ENCODE measurements around the gene RMC1. TPM values are rescaled to one million over a fixed set of nuclear protein-coding genes. Genes with fewer than 3 reads are reported as not detected.
"Not testable (repeated sequence)": the region's sequence is repeated elsewhere in the genome, so short reads cannot be mapped to it uniquely, and the experiment has no call there.

Gene RMC1
- total RNA-seq, 2 donors from 2014 or later = 16.8 to 27.5 TPM

DNA sequence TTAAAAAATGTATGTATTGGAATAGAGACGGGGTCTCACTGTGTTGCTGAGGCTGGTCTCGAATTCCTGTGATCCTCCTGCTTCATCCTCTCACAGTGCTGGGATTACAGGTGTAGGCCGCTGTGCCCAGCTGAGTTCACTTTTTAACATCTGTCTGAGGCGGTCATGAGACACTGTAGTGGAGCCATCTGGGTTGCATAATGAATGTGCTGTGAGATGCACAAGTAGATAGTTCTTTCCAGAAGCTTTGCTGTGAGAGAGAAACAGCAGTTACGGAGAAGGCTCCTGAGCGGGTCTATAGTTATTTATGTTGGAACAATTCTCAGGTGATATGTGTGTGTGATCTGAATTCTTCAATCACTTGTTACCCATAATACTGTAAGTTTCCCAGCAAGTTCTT, 3.1 kb downstream of the RMC1 start:
- Histone ChIP-seq H3K4me3 (no peak overlapping the region), H3K27ac (no peak overlapping the region), H3K36me3 (peaks cover 6% of the 10 kb centered on the region), H3K27me3 (replicated peaks; ENCODE audit: insufficient read depth) (no peaks in the 10 kb centered on the region), H3K9me3 (no peaks in the 10 kb centered on the region), H3K4me1 (ENCODE audit: control insufficient read depth in 1 of 2, low read depth in 2 of 2) (peaks cover 6 to 25% of the 10 kb centered on the region in 2 donors)
- no peak for TF ChIP-seq CTCF (IDR thresholded peaks at IDR 0.05)
- ATAC-seq (ENCODE audit: insufficient number of reproducible peaks, low FRiP score, low read depth) (no peak), DNase-seq (ENCODE audit: low spot score) (no peak)

DNA sequence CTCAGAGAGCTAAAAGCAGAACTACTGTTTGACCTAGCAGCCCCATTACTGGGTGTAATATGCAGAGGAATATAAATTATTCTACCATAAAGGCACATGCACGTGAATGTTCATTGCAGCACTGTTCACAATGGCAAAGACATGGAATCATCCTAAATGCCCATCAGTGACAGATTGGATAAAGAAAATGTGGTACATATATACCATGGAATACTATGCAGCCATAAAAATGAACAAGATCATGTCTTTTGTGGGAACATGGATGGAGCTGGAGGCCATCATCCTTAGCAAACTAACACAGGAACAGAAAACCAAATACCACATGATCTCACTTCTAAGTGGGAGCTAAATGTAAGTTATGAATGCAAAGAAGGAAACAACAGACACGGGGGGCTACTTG, 7.6 kb downstream of the RMC1 start:
- DNase-seq (ENCODE audit: low spot score); H3K27me3 ChIP-seq (replicated peaks; ENCODE audit: insufficient read depth); H3K27ac ChIP-seq; H3K9me3 ChIP-seq; ATAC-seq (ENCODE audit: insufficient number of reproducible peaks, low FRiP score, low read depth); H3K4me3 ChIP-seq; H3K4me1 ChIP-seq (ENCODE audit: control insufficient read depth in 1 of 2, low read depth in 2 of 2): not testable (repeated sequence)
- peaks cover 12% of the 10 kb centered on the region for H3K36me3 ChIP-seq

GRCh38 chr18:23512216-23512615, 8.9 kb downstream of the RMC1 start:
- H3K4me3 ChIP-seq; ATAC-seq (ENCODE audit: insufficient number of reproducible peaks, low FRiP score, low read depth); H3K27ac ChIP-seq; DNase-seq (ENCODE audit: low spot score); H3K4me1 ChIP-seq (ENCODE audit: control insufficient read depth in 1 of 2, low read depth in 2 of 2); H3K9me3 ChIP-seq; H3K27me3 ChIP-seq (replicated peaks; ENCODE audit: insufficient read depth): not testable (repeated sequence)
- peaks cover 13% of the 10 kb centered on the region for H3K36me3 ChIP-seq

DNA sequence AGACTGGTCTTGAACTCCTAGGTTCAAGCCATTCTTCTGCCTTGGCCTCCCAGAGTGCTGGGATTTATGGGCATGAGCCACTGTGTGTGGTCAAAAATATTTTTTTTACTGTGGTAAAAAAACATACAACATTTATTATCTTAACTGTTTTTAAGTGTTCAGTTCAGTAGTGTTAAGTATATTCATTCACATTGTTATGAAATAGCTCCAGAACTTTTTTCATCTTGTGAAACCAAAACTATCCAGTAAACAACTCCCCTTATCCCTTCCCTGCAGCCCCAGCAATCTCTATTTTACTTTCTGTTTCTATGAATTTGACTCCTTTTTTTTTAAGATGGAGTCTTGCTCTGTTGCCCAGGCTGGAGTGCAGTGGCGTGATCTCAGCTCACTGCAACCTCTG, 9.3 kb downstream of the RMC1 start:
- H3K9me3 ChIP-seq = no peaks in the 10 kb centered on the region
- ATAC-seq (ENCODE audit: insufficient number of reproducible peaks, low FRiP score, low read depth) = no peak
- peaks cover 17% of the 10 kb centered on the region for H3K36me3 ChIP-seq
- no peaks in the 10 kb centered on the region for H3K4me1 ChIP-seq (ENCODE audit: control insufficient read depth in 1 of 2, low read depth in 2 of 2)
- no peak for TF ChIP-seq CTCF (IDR thresholded peaks at IDR 0.05)
- DNase-seq (ENCODE audit: low spot score) = no peak
- no peak overlapping the region for H3K27ac ChIP-seq
- no peaks in the 10 kb centered on the region for H3K27me3 ChIP-seq (replicated peaks; ENCODE audit: insufficient read depth)
- H3K4me3 ChIP-seq = no peak overlapping the region

- H3K27me3 ChIP-seq (replicated peaks; ENCODE audit: insufficient read depth) = no peaks in the 10 kb centered on the region
- no peak overlapping the region for H3K27ac ChIP-seq
- no peak overlapping the region for H3K4me3 ChIP-seq
- peak; percentile 70 for ATAC-seq (ENCODE audit: insufficient number of reproducible peaks, low FRiP score, low read depth)
- H3K4me1 ChIP-seq (ENCODE audit: control insufficient read depth in 1 of 2, low read depth in 2 of 2) = no peaks in the 10 kb centered on the region
- peaks cover 37% of the 10 kb centered on the region for H3K36me3 ChIP-seq
- no peaks in the 10 kb centered on the region for H3K9me3 ChIP-seq
- TF ChIP-seq CTCF (IDR thresholded peaks at IDR 0.05) = peak; percentile 82
- DNase-seq (ENCODE audit: low spot score) = no peak
Observed at GRCh38 chr18:23515911-23516546, 12.7 kb downstream of the RMC1 start.

DNA sequence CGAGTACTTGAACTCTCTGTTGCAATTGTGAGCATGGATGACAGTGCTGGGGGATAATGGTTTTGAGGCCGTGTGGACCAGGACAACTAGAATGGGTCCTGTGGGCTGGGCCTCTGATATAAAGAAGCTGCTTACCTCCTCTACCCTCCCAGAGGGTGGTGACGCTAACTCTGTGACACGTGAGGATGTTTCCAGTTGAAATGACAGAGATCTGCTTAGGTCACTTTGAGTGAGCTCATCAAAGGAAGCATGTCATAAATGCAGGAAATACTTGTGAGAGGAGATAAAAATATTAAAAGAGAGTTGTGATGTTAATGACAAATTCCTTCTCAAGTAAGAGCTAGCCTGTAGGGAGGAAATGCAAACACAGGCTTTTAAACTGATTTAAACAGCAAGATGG, 16.4 kb downstream of the RMC1 start:
- ATAC-seq (ENCODE audit: insufficient number of reproducible peaks, low FRiP score, low read depth) = no peak
- H3K36me3 ChIP-seq = peaks cover 61% of the 10 kb centered on the region
- TF ChIP-seq CTCF (IDR thresholded peaks at IDR 0.05) = no peak

More for the DNA sequence above, 16.4 kb downstream of the RMC1 start:
- Histone ChIP-seq H3K9me3 (no peaks in the 10 kb centered on the region), H3K4me1 (ENCODE audit: control insufficient read depth in 1 of 2, low read depth in 2 of 2) (peaks cover 0 to 14% of the 10 kb centered on the region in 2 donors), H3K27me3 (replicated peaks; ENCODE audit: insufficient read depth) (no peaks in the 10 kb centered on the region), H3K27ac (no peak overlapping the region), H3K4me3 (no peak overlapping the region)
- DNase-seq (ENCODE audit: low spot score) = no peak

Data from thoracic aorta (tissue), 2 donors.